LNCAP (cell line): ENCODE data around the gene ZNF438.

Experiments
- TF ChIP-seq, protein P1 (sequence below): fragments of 450-650 bp; IDR thresholded peaks from 2 replicates; pipeline ENCODE4 v1.5.1; 2017; ENCODE audit warnings: mild to moderate bottlenecking

Gene ZNF438

DNA sequence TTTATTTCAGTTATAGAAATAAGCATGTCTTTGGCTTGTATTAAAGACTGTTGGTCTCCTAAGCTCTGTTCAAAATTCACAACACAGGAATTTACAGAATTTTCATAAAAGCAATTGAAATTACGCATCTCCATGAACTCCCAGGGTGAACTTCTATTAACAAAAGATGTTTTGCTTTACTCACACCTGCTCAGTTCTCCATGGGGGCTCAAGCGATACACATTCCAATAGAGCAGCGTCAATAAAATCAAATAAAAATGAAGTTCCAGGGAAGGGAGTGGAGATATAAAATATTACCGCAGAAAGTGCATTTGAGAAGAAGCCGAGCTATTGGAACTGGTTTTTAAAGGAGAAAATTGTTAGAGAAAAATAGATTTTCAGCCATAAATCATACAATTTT is 41.5 kb upstream of the ZNF438 start:
- TF ChIP-seq, protein P1, sequence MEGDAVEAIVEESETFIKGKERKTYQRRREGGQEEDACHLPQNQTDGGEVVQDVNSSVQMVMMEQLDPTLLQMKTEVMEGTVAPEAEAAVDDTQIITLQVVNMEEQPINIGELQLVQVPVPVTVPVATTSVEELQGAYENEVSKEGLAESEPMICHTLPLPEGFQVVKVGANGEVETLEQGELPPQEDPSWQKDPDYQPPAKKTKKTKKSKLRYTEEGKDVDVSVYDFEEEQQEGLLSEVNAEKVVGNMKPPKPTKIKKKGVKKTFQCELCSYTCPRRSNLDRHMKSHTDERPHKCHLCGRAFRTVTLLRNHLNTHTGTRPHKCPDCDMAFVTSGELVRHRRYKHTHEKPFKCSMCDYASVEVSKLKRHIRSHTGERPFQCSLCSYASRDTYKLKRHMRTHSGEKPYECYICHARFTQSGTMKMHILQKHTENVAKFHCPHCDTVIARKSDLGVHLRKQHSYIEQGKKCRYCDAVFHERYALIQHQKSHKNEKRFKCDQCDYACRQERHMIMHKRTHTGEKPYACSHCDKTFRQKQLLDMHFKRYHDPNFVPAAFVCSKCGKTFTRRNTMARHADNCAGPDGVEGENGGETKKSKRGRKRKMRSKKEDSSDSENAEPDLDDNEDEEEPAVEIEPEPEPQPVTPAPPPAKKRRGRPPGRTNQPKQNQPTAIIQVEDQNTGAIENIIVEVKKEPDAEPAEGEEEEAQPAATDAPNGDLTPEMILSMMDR, result no peak

DNA sequence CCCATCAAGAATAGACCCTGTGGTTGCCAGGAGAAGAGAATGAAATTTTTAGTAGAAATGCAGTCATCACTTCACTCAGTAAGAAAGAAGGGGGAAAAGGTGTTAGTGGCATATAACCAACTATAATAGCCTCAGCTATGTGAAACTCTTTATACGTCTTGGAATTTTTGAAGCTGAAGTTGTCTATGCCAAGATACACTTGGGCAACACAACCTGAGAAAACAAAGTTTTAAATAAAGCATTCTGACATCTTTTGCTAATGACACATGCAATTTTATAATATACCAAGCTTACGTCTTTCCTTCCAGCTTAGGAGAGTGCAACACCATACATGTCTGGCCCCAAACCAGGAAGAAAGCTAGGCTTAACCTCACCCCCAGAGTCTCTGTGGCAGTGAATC is 40.8 kb upstream of the ZNF438 start:
- TF ChIP-seq, protein P1, result no peak

DNA sequence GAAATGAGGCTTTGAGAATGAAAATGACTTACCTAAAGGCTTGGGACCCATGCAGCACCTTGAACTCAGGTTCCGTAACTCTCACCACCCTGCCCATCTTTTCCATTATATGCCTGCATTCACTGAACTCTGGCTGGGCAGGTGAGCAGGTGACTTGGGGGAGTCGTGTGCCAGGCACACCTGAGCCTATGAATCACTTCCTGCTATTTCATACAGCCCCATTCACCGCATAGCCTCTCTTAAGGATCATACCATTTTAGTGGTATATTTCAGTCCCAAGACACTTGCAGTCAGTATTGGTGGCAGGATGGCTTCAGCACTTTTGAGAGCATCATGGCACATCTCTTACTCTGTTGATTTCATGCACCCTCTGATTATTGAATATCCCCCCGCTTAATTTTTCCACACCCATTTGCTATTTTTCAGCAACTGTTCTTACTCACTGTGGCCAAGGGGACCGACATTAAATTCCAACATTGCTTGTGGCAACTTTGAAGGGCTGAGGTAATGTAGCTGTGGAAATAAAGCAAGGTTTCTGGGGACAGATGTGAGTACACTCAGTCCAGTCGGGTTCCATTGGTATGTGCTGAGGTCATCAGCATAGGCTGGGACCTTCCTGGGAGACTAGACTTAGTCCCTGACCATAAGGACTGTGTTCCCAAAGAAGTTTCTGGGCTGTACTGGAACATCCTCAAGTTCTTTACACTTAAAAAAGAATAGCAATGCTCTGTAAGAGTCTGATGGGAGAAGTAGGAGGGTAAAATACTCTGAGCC is 39.8 kb upstream of the ZNF438 start:
- TF ChIP-seq, protein P1, result no peak

DNA sequence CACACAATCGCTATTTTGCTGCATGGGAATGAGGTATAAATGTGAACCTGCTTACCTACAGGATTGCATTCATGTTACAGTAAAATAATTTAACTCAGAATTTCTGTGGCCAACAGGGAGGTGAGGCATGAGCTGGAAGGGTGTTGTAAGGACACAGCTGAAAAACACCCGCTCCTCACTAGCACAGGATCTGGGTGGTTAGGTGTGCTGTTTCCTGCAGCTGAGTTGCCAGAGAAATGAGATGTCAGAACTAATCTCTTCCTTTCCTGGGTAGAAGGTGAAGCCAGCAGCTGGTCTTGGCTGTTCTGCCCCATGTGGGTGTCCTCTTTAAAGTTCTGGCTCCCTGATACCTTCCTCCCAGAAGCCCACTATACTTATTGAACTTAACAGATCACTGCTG is 39.0 kb upstream of the ZNF438 start:
- TF ChIP-seq, protein P1, result no peak

DNA sequence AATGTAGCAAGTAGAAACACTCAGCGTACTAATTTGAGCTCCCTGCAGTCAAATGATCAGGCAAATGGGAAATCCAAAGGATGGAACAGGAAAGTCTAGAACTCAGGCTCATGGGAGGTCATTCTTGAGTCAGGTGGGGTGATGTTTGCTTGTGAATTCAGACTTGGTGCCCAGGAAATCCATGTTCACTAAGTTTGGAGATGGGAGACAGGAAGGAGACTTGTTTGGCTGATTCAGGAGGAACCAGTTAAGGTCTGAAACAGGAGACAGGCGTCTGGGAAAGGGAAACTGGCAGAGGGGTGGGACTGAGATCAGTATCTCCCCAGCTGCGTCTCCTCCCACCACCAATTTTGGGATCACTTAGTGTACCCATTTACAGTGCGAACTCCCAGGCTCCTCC is 38.4 kb upstream of the ZNF438 start:
- TF ChIP-seq, protein P1, result no peak

DNA sequence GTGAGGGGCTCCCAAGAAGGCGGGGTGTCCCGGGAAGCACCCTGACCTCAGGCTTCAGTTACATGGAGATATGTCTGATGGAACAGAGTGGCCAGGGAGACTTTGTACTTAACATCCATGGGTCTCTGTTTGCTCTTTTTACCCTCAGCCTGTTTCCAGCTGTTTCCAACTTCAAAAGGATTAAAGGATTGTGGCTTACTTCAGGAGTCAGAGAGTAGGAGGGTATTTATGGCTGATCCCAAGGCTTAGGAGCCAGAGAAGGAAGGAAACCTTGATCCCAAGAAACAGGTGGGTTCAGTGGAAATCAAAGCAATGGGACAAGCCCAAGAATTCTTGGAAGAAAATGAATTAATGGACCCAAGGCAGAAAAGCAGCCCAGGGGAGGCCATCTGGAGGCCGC is 37.7 kb upstream of the ZNF438 start:
- TF ChIP-seq, protein P1, result no peak

DNA sequence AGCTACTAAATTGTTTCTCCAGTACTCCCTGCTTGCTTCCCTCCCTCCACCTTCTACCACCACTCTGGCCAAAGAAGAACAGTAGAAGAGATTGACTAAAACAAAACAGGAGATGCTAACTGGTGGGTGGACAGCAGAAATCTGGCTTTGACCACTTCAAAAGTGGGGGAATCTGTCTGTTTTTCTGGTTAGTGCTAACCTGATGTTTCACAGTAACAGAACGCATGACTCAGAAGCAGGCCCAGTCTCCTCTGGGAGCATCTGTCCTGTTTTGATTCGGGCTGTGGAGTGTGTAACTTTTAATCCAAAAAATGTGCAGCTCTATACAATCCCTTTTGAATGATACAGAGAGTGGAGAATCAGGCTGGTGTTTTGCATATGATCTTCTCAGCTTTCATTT is 32.7 kb upstream of the ZNF438 start:
- TF ChIP-seq, protein P1, result no peak

DNA sequence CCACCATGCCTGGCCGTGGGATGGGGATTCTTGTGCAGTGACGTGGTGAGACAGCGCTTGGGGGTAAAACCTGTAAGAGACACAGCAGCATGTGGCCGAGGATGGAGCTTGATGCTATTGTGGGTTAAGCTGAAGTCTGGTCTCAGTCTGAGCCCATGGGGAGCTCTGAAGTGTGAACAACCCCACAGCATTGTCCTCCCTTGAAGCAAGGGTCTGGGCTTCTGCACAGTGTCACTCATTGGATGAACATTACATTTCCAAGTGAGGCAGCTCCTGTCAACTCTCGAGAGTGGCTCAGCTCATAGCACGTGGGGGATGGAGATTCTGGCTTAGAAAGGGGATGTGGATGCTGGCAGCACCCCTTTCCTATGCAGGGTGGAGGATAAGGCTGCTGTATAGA is 32.2 kb upstream of the ZNF438 start:
- TF ChIP-seq, protein P1, result no peak
